Panc1 (cell line): Measurements from ENCODE around the gene TMEM244. TPM values are rescaled to one million over a fixed set of nuclear protein-coding genes. Genes with fewer than 3 reads are reported as not detected.
A peak's percentile ranks its signal among the peaks of the same experiment; 100 is the strongest.

Source experiments
- ATAC-seq: fragments of 200-7000 bp; cut with Tn5 transposase; 2 replicates; pipeline ENCODE4 v1.9.1; 2020; ENCODE audit warnings: mild to moderate bottlenecking, moderate library complexity
- BruUV-seq: library from RNA; stranded (reverse); fragments of 400-500 nt; replicated peaks from 2 replicates; lab custom pipeline; 2021; lab: Mats Ljungman, UMichigan
- CTCF ChIA-PET: fragments of 300-600 bp; sonication (Branson Sonifier 250); formaldehyde crosslinking; loops from one replicate; lab custom pipeline; 2022; ENCODE audit warnings: antibody characterized with exemption; lab: Charles Lee
- POLR2A ChIA-PET: fragments of 300-600 bp; sonication (Branson Sonifier 250); formaldehyde crosslinking; loops from one replicate; lab custom pipeline; 2022; ENCODE audit warnings: antibody characterized with exemption; lab: Charles Lee
- DNase-seq: peaks from one replicate; pipeline ENCODE4 v3.0.0-alpha.2; 2010; ENCODE audit warnings: low read depth, low spot score
- H3K27ac ChIP-seq: 2 replicates; pipeline ENCODE4 v1.5.1; 2011; ENCODE audit warnings: mild to moderate bottlenecking, low read length, inconsistent platforms
- H3K27me3 ChIP-seq: fragments of 200-500 bp; sonication (Bioruptor generic); 2 replicates; pipeline ENCODE4 v1.6.0; 2014; ENCODE audit warnings: low read length, inconsistent platforms; ENCODE audit not compliant: control insufficient read depth, insufficient read depth
- H3K36me3 ChIP-seq: fragments of 200-500 bp; sonication (Bioruptor generic); 2 replicates; pipeline ENCODE4 v1.5.1; 2014; ENCODE audit warnings: inconsistent platforms, mild to moderate bottlenecking, low read length, moderate library complexity; ENCODE audit not compliant: control insufficient read depth, insufficient read depth
- H3K4me1 ChIP-seq: 2 replicates; pipeline ENCODE4 v1.5.1; 2011; ENCODE audit warnings: inconsistent platforms, mild to moderate bottlenecking, low read length, moderate library complexity; ENCODE audit not compliant: control insufficient read depth, insufficient read depth
- H3K4me3 ChIP-seq, 2 experiments: 2 replicates each; pipeline ENCODE4 v1.5.1; 2011 to 2012; ENCODE audit warnings: low read depth in 2 of 2, low read length in 2 of 2, mild to moderate bottlenecking in 2 of 2, inconsistent platforms in 1 of 2, moderate library complexity in 1 of 2
- H3K9me3 ChIP-seq: fragments of 200-500 bp; sonication (Bioruptor generic); 2 replicates; pipeline ENCODE4 v1.5.1; 2014; ENCODE audit warnings: low read depth, mild to moderate bottlenecking, inconsistent platforms, low read length, moderate library complexity; ENCODE audit not compliant: control insufficient read depth, insufficient read depth
- POLR2AphosphoS5 ChIP-seq: IDR thresholded peaks from 2 replicates; pipeline ENCODE4 v1.6.1; 2012; ENCODE audit warnings: mild to moderate bottlenecking, low read depth, low read length, moderate library complexity
- SIN3A ChIP-seq: IDR thresholded peaks from 2 replicates; pipeline ENCODE4 v1.6.1; 2012; ENCODE audit warnings: low read depth, mild to moderate bottlenecking, low read length, moderate library complexity, borderline replicate concordance; ENCODE audit not compliant: insufficient read depth
- TCF7L2 ChIP-seq: IDR thresholded peaks from 2 replicates; pipeline ENCODE4 v1.6.1; 2011; ENCODE audit warnings: mild to moderate bottlenecking, low read depth, low read length, inconsistent platforms
- in situ Hi-C: cut with HindIII; loops from 2 replicates; pipeline ENCODE4 v1.10.0; 2016; ENCODE audit warnings: low sequenced_read_pairs, low pct_unique_long_range_greater_than_20kb
- intact Hi-C: fragments of 100-400 bp; cut with micrococcal nuclease; formaldehyde crosslinking; loops from one replicate; pipeline ENCODE4 v1.10.0; 2022; ENCODE audit not compliant: unreplicated experiment
- total RNA-seq: library from RNA; stranded (reverse); gene quantifications from one replicate; pipeline ENCODE4 v1.2.1, GENCODE V29; 2021; ENCODE audit not compliant: unreplicated experiment
- TF ChIP-seq, protein P1 (sequence below), 2 experiments: IDR thresholded peaks; 2 replicates each; pipeline ENCODE4 v1.6.1; 2011 to 2012; ENCODE audit warnings: low read depth in 2 of 2, control low read depth in 1 of 2, low read length in 1 of 2, mild to moderate bottlenecking in 1 of 2, moderate library complexity in 1 of 2; ENCODE audit not compliant: insufficient read depth in 1 of 2
- TF ChIP-seq, protein P2 (sequence below): fragments of 450-650 bp; IDR thresholded peaks from 2 replicates; pipeline ENCODE4 v1.5.1; 2017; ENCODE audit warnings: mild to moderate bottlenecking

The TMEM244 gene
- total RNA-seq, 1 experiment from 2014 or later: not detected

DNA sequence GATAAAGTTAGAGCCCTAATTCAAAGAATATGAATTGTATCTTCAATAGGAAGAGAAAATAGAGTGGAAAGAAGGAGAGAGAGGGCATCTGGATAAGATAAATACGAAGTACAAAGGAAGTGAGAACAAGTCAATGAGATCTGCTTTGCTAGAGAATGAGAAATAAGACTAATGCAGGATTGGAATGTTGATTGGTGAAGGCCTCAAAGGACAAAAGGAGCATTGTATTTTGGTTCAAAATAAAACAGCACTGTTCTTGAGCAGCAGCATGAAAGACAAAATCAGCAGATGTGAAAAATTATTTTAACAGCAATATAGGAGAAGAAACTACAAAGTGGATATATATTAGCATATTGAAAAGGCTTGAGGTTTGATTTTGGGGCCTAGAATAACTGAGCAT is 5.1 kb upstream of the TMEM244 start:
- ChIA-PET CTCF (no interaction called here), POLR2A (no interaction called here)
- no peak for DNase-seq
- TF ChIP-seq, protein P1, sequence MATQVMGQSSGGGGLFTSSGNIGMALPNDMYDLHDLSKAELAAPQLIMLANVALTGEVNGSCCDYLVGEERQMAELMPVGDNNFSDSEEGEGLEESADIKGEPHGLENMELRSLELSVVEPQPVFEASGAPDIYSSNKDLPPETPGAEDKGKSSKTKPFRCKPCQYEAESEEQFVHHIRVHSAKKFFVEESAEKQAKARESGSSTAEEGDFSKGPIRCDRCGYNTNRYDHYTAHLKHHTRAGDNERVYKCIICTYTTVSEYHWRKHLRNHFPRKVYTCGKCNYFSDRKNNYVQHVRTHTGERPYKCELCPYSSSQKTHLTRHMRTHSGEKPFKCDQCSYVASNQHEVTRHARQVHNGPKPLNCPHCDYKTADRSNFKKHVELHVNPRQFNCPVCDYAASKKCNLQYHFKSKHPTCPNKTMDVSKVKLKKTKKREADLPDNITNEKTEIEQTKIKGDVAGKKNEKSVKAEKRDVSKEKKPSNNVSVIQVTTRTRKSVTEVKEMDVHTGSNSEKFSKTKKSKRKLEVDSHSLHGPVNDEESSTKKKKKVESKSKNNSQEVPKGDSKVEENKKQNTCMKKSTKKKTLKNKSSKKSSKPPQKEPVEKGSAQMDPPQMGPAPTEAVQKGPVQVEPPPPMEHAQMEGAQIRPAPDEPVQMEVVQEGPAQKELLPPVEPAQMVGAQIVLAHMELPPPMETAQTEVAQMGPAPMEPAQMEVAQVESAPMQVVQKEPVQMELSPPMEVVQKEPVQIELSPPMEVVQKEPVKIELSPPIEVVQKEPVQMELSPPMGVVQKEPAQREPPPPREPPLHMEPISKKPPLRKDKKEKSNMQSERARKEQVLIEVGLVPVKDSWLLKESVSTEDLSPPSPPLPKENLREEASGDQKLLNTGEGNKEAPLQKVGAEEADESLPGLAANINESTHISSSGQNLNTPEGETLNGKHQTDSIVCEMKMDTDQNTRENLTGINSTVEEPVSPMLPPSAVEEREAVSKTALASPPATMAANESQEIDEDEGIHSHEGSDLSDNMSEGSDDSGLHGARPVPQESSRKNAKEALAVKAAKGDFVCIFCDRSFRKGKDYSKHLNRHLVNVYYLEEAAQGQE (IDR thresholded peaks at IDR 0.05; ENCODE audit: insufficient read depth in 1 of 2, low read depth in 2 of 2, low read length in 1 of 2): no peak
- TF ChIP-seq SIN3A: no peak
- no peak for TF ChIP-seq POLR2AphosphoS5
- TF ChIP-seq, protein P2, sequence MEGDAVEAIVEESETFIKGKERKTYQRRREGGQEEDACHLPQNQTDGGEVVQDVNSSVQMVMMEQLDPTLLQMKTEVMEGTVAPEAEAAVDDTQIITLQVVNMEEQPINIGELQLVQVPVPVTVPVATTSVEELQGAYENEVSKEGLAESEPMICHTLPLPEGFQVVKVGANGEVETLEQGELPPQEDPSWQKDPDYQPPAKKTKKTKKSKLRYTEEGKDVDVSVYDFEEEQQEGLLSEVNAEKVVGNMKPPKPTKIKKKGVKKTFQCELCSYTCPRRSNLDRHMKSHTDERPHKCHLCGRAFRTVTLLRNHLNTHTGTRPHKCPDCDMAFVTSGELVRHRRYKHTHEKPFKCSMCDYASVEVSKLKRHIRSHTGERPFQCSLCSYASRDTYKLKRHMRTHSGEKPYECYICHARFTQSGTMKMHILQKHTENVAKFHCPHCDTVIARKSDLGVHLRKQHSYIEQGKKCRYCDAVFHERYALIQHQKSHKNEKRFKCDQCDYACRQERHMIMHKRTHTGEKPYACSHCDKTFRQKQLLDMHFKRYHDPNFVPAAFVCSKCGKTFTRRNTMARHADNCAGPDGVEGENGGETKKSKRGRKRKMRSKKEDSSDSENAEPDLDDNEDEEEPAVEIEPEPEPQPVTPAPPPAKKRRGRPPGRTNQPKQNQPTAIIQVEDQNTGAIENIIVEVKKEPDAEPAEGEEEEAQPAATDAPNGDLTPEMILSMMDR: no peak
- TF ChIP-seq TCF7L2: no peak
- H3K9me3 ChIP-seq: no peaks in the 10 kb centered on the region
- intact Hi-C loops: no loop called here
- in situ Hi-C loops: no loop called here
- no peaks in the 10 kb centered on the region for H3K36me3 ChIP-seq
- H3K27ac ChIP-seq: no peak overlapping the region
- no peak for ATAC-seq
- H3K27me3 ChIP-seq: no peaks in the 10 kb centered on the region
- no TSS peak for BruUV-seq
- H3K4me3 ChIP-seq: no peak overlapping the region
- H3K4me1 ChIP-seq: no peaks in the 10 kb centered on the region

- no TSS peak for BruUV-seq
- peak; percentile 60; the same call in 1 of the 2 replicates for ATAC-seq
- Histone ChIP-seq H3K4me3 (no peak overlapping the region), H3K4me1 (no peaks in the 10 kb centered on the region), H3K27me3 (no peaks in the 10 kb centered on the region), H3K36me3 (no peaks in the 10 kb centered on the region), H3K27ac (no peak overlapping the region), H3K9me3 (no peaks in the 10 kb centered on the region)
- POLR2A ChIA-PET: no interaction called here
- no peak for TF ChIP-seq TCF7L2
- TF ChIP-seq, protein P2: peak; percentile 13; the same call in 1 of the 2 replicates
- in situ Hi-C loops (no loop called here), intact Hi-C loops (no loop called here)
- no peak for DNase-seq
- CTCF ChIA-PET: no interaction called here
These were observed 3.9 kb upstream of the TMEM244 start for GRCh38 chr6:129865013-129865412.
